ENCODE data around the gene PRKCA. TPM values are rescaled to one million over a fixed set of nuclear protein-coding genes. Genes with fewer than 3 reads are reported as not detected.

Gene PRKCA
- total RNA-seq, 1 donor from 2014 or later, result 15.5 TPM

GRCh38 chr17:66734186-66734943, 432.0 kb downstream of the PRKCA start:
- no peak for TF ChIP-seq POLR2A (IDR thresholded peaks at IDR 0.05)
- no peak for TF ChIP-seq POLR2AphosphoS5 (IDR thresholded peaks at IDR 0.05; ENCODE audit: insufficient read depth in 1 of 2, low read depth in 1 of 2)
- intact Hi-C loops (cut with DNase I), result no loop called here
- peaks cover 0 to 10% of the 10 kb centered on the region in 2 donors for H3K36me3 ChIP-seq

GRCh38 chr17:66737524-66737923, 435.1 kb downstream of the PRKCA start:
- DNase-seq (ENCODE audit: extremely low spot score in 2 of 2), result no peak
- H3K9me3 ChIP-seq, result no peaks in the 10 kb centered on the region
- H3K36me3 ChIP-seq, result peaks cover 0 to 10% of the 10 kb centered on the region in 2 donors
- no peak overlapping the region for H3K4me3 ChIP-seq
- intact Hi-C loops (cut with DNase I), result no loop called here
- H3K27me3 ChIP-seq, result no peaks in the 10 kb centered on the region
- no peak for TF ChIP-seq POLR2A (IDR thresholded peaks at IDR 0.05)
- no peak for TF ChIP-seq POLR2AphosphoS5 (IDR thresholded peaks at IDR 0.05; ENCODE audit: insufficient read depth in 1 of 2, low read depth in 1 of 2)
- TF ChIP-seq CTCF (IDR thresholded peaks at IDR 0.05), result no peak
- no peak overlapping the region for H3K27ac ChIP-seq
- H3K4me1 ChIP-seq, result no peaks in the 10 kb centered on the region

More at GRCh38 chr17:66734186-66734943, 432.0 kb downstream of the PRKCA start:
- H3K4me3 ChIP-seq, result no peak overlapping the region
- H3K27ac ChIP-seq, result no peak overlapping the region
- H3K4me1 ChIP-seq, result no peaks in the 10 kb centered on the region
- DNase-seq (ENCODE audit: extremely low spot score in 2 of 2), result no peak
- H3K9me3 ChIP-seq, result no peaks in the 10 kb centered on the region
- no peaks in the 10 kb centered on the region for H3K27me3 ChIP-seq

GRCh38 chr17:66738301-66738700, 435.9 kb downstream of the PRKCA start:
- intact Hi-C loops (cut with DNase I), result no loop called here
- peaks cover 0 to 10% of the 10 kb centered on the region in 2 donors for H3K36me3 ChIP-seq
- H3K27me3 ChIP-seq, result no peaks in the 10 kb centered on the region
- no peak overlapping the region for H3K27ac ChIP-seq
- DNase-seq (ENCODE audit: extremely low spot score in 2 of 2), result no peak
- no peaks in the 10 kb centered on the region for H3K9me3 ChIP-seq
- no peaks in the 10 kb centered on the region for H3K4me1 ChIP-seq
- TF ChIP-seq CTCF (IDR thresholded peaks at IDR 0.05) (no peak), POLR2AphosphoS5 (IDR thresholded peaks at IDR 0.05; ENCODE audit: insufficient read depth in 1 of 2, low read depth in 1 of 2) (no peak), POLR2A (IDR thresholded peaks at IDR 0.05) (no peak)
- H3K4me3 ChIP-seq, result no peak overlapping the region

- no peak for TF ChIP-seq CTCF (IDR thresholded peaks at IDR 0.05)
- no peak for TF ChIP-seq POLR2A (IDR thresholded peaks at IDR 0.05)
- TF ChIP-seq POLR2AphosphoS5 (IDR thresholded peaks at IDR 0.05; ENCODE audit: insufficient read depth in 1 of 2, low read depth in 1 of 2), result no peak
Observed at GRCh38 chr17:66739553-66739952, 437.1 kb downstream of the PRKCA start.

GRCh38 chr17:66740226-66740625, 437.8 kb downstream of the PRKCA start:
- H3K27me3 ChIP-seq, result no peaks in the 10 kb centered on the region
- H3K36me3 ChIP-seq, result peaks cover 0 to 10% of the 10 kb centered on the region in 2 donors
- H3K4me3 ChIP-seq, result no peak overlapping the region
- intact Hi-C loops (cut with DNase I), result loop anchor here (10.0 kb wide), 1 partner anchor 875 kb away; no protein-coding TSS in a partner anchor
- no peak for DNase-seq (ENCODE audit: extremely low spot score in 2 of 2)
- no peaks in the 10 kb centered on the region for H3K9me3 ChIP-seq
- no peak overlapping the region for H3K27ac ChIP-seq
- TF ChIP-seq CTCF (IDR thresholded peaks at IDR 0.05) (no peak), POLR2A (IDR thresholded peaks at IDR 0.05) (no peak)
- H3K4me1 ChIP-seq, result no peaks in the 10 kb centered on the region

More at GRCh38 chr17:66739553-66739952, 437.1 kb downstream of the PRKCA start:
- DNase-seq (ENCODE audit: extremely low spot score in 2 of 2), result no peak
- Histone ChIP-seq H3K4me3 (no peak overlapping the region), H3K27me3 (no peaks in the 10 kb centered on the region), H3K27ac (no peak overlapping the region), H3K4me1 (no peaks in the 10 kb centered on the region), H3K36me3 (peaks cover 0 to 10% of the 10 kb centered on the region in 2 donors), H3K9me3 (no peaks in the 10 kb centered on the region)
- intact Hi-C loops (cut with DNase I), result no loop called here

All from vagina (tissue), 2 donors.